Thoracic aorta (tissue), 2 donors: ENCODE data around the gene TGFBR2. TPM values are rescaled to one million over a fixed set of nuclear protein-coding genes. Genes with fewer than 3 reads are reported as not detected.

Experiments used
- ATAC-seq: fragments of 150-250 bp; one replicate; pipeline ENCODE4 v1.8.0; 2017; ENCODE audit warnings: low read depth; ENCODE audit not compliant: insufficient number of reproducible peaks, low FRiP score
- DNase-seq: peaks from one replicate; pipeline ENCODE4 v3.0.0-alpha.2; 2020; ENCODE audit warnings: low spot score
- H3K27ac ChIP-seq, 2 donors: fragments of 200-600 bp; sonication (generic); 1 replicate in 1 of 2; 2 replicates in 1 of 2; pipeline ENCODE4 v1.5.1; 2016; ENCODE audit warnings: mild to moderate bottlenecking in 2 of 2, moderate library complexity in 2 of 2
- H3K27me3 ChIP-seq: fragments of 200-600 bp; sonication (generic); replicated peaks from 2 replicates; pipeline ENCODE4 v1.6.0; 2016; ENCODE audit warnings: mild to moderate bottlenecking; ENCODE audit not compliant: insufficient read depth
- H3K36me3 ChIP-seq: fragments of 200-600 bp; sonication (generic); one replicate; pipeline ENCODE4 v1.5.1; 2016
- H3K4me1 ChIP-seq, 2 donors: fragments of 200-600 bp; sonication (generic); 1 replicate in 1 of 2; 2 replicates in 1 of 2; pipeline versions ENCODE4 v1.5.1 to v1.6.0; 2016; ENCODE audit warnings: low read depth in 2 of 2, mild to moderate bottlenecking in 1 of 2; ENCODE audit not compliant: control insufficient read depth in 1 of 2
- H3K4me3 ChIP-seq: fragments of 200-600 bp; sonication (generic); 2 replicates; pipeline ENCODE4 v1.5.1; 2016; ENCODE audit warnings: mild to moderate bottlenecking
- H3K9me3 ChIP-seq: fragments of 200-600 bp; sonication (generic); 2 replicates; pipeline ENCODE4 v1.5.1; 2016
- total RNA-seq, 2 donors: library from RNA; depleted of rRNA; stranded (reverse); fragments of >200 nt; gene quantifications; one replicate each; pipeline versions ENCODE4 v1.1.0 to v1.2.3, GENCODE V29; 2016
- TF ChIP-seq, protein P1 (sequence below): fragments of 200-600 bp; sonication (generic); IDR thresholded peaks from one replicate; pipeline ENCODE4 v1.5.1; 2019; ENCODE audit warnings: antibody characterized with exemption

Gene TGFBR2
- total RNA-seq, 2 donors from 2014 or later = 250 to 355 TPM

DNA sequence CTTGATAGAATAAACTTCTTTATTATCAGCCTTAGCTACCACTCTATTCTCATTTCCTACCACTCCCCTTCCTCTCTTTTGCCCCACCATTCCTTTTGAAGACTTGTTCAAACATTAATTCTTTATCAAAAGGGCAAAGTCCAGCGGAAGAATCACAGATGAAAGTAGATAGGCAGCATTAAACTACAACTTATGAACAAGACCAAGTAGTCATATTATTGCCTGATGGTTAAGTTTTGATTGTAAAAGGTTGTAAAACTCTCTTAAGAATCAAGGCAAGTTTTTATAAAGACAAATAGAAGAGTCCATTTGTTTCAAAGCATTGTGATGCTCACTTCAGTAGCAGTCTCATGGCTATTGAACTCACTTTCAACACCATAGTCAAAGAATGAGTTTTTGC lies 22.4 kb upstream of the TGFBR2 start:
- DNase-seq = no peak
- Histone ChIP-seq H3K27me3 (no peaks in the 10 kb centered on the region), H3K9me3 (no peaks in the 10 kb centered on the region), H3K4me3 (no peak overlapping the region), H3K4me1 (no peaks in the 10 kb centered on the region), H3K36me3 (no peaks in the 10 kb centered on the region), H3K27ac (no peak overlapping the region)
- TF ChIP-seq, protein P1, sequence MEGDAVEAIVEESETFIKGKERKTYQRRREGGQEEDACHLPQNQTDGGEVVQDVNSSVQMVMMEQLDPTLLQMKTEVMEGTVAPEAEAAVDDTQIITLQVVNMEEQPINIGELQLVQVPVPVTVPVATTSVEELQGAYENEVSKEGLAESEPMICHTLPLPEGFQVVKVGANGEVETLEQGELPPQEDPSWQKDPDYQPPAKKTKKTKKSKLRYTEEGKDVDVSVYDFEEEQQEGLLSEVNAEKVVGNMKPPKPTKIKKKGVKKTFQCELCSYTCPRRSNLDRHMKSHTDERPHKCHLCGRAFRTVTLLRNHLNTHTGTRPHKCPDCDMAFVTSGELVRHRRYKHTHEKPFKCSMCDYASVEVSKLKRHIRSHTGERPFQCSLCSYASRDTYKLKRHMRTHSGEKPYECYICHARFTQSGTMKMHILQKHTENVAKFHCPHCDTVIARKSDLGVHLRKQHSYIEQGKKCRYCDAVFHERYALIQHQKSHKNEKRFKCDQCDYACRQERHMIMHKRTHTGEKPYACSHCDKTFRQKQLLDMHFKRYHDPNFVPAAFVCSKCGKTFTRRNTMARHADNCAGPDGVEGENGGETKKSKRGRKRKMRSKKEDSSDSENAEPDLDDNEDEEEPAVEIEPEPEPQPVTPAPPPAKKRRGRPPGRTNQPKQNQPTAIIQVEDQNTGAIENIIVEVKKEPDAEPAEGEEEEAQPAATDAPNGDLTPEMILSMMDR = no peak
- no peak for ATAC-seq

DNA sequence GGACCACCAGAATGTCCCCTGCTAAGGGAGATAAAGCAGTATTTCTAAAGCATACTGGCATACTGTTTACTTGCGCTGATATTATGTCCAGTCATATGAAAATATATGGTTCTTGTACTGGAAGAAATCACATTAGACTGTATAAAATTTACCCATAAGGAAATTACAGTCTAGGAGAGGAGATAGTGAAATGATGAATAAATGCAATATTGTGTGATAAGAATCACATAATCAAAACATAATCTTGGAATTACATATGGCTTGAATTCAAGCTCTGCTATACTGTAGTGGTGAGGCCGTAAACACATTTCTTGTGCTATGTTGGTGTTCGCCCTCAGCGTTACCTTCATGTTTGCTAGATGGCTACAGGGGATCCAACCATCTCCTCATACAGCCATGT lies 20.7 kb upstream of the TGFBR2 start:
- no peaks in the 10 kb centered on the region for H3K36me3 ChIP-seq
- H3K9me3 ChIP-seq = no peaks in the 10 kb centered on the region
- ATAC-seq = no peak
- no peak for DNase-seq
- no peak overlapping the region for H3K4me3 ChIP-seq
- no peaks in the 10 kb centered on the region for H3K4me1 ChIP-seq
- H3K27ac ChIP-seq = no peak overlapping the region
- TF ChIP-seq, protein P1 = no peak
- no peaks in the 10 kb centered on the region for H3K27me3 ChIP-seq

DNA sequence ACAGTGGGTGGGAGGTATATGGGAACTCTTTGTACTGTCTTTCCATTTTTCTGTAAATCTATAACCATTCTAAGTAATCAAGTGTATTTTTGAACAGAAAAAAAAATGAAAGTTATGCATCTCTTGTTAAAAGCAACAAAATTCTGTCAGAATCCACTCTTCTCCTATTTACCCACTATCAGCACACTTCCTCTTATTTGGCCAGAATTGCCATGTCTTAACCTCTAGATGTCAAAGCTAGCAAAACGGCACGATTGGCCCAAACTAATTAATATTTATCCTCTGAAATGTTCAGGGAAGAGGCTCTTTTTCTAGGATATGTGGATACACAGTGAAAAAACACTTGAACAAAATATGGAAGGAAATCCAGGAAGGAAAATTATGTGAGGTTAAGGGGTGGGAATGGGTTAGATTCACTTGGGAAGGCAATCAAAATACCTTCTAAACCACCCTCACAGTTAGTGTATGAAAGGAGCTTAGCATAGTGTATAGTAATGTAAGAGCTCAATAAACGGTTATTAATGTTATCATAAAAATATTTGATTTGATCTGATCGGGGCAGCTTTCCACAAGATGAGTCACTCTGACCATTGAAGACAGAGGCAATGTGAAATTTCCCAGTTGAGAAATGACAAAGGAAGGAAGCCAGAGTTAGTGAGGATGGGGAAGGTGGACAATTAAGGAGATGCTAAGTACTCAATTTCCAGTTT lies 20.1 kb upstream of the TGFBR2 start:
- H3K27me3 ChIP-seq = no peaks in the 10 kb centered on the region
- H3K9me3 ChIP-seq = no peaks in the 10 kb centered on the region
- TF ChIP-seq, protein P1 = no peak
- H3K4me3 ChIP-seq = no peak overlapping the region
- H3K27ac ChIP-seq = no peak overlapping the region
- H3K36me3 ChIP-seq = no peaks in the 10 kb centered on the region
- H3K4me1 ChIP-seq = no peaks in the 10 kb centered on the region
- DNase-seq (no peak), ATAC-seq (no peak)

DNA sequence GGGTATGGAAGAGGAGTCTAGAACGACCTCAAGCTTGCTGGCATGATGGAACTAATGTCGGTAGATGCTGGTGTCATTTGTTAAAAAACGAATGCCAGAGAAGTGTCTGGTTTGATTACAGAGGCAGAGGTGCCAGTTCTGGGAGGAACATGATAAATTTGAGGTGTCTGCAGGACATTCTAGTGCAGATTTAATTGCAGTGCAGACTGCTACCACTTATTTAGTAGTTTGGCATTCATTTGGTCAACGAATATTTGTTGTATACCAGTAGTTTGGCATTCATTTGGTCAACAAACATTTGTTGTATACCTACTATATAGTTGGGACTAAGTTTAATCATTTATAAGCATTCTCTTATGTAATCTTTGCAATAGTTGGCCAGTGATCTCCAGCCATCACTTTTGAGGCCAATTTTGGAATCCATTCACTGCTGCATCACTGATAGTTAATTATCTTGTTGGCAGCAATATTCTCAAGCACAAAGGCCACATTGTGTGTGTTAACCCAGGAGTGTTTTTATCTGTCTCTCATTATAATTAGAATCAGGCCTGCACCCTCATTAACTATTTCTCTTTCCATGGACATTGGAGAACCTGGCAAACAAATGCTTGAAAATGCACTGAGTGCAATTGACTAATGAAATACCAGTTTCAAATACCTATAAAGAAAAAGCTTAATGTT lies 19.5 kb upstream of the TGFBR2 start:
- H3K4me1 ChIP-seq = no peaks in the 10 kb centered on the region
- DNase-seq (no peak), ATAC-seq (no peak)
- H3K9me3 ChIP-seq = no peaks in the 10 kb centered on the region
- no peaks in the 10 kb centered on the region for H3K36me3 ChIP-seq
- TF ChIP-seq, protein P1 = no peak
- H3K27ac ChIP-seq = no peak overlapping the region
- H3K4me3 ChIP-seq = no peak overlapping the region
- no peaks in the 10 kb centered on the region for H3K27me3 ChIP-seq

DNA sequence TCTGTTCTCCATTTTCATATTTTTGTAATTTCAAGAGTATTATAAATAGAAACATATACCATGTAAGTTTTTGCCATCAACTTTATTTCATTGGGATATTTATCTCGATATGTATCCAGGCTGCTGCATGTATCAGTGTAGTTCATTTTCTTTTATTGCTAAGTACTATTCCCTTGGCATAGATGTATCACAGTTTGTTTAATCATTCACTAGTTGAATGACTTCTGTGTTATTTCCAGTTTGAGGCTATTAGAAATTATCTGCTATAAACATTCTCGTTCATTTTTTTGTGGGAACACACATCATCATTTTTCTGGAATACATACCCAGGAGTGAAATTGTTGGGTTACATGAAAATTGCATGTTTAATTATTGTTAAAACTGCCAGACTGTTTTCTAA lies 18.5 kb upstream of the TGFBR2 start:
- Histone ChIP-seq H3K9me3 (no peaks in the 10 kb centered on the region), H3K4me3 (no peak overlapping the region), H3K27me3 (no peaks in the 10 kb centered on the region), H3K27ac (no peak overlapping the region), H3K4me1 (no peaks in the 10 kb centered on the region), H3K36me3 (no peaks in the 10 kb centered on the region)
- TF ChIP-seq, protein P1 = no peak
- ATAC-seq (no peak), DNase-seq (no peak)
